ENCODE data around the gene PCDHGA12.

- TF ChIP-seq EZH2 (IDR thresholded peaks at IDR 0.05; ENCODE audit: insufficient read depth, poor library complexity, severe bottlenecking) (no peak), EZH2phosphoT487 (IDR thresholded peaks at IDR 0.05; ENCODE audit: insufficient read depth, low read depth) (no peak)
Measured at GRCh38 chr5:141388661-141389060, 41.6 kb upstream of the PCDHGA12 start.

Data from GM23248 (cell line).